AML-193 (cell line): ENCODE data around the gene HAPLN2.
"Not testable (repeated sequence)": the region's sequence is repeated elsewhere in the genome, so short reads cannot be mapped to it uniquely, and the experiment has no call there.

ENCODE experiments used
- DNase-seq, 2 experiments: peaks; one replicate each; lab custom pipeline; 2025; lab: John Stamatoyannopoulos, UW

HAPLN2 gene

DNA sequence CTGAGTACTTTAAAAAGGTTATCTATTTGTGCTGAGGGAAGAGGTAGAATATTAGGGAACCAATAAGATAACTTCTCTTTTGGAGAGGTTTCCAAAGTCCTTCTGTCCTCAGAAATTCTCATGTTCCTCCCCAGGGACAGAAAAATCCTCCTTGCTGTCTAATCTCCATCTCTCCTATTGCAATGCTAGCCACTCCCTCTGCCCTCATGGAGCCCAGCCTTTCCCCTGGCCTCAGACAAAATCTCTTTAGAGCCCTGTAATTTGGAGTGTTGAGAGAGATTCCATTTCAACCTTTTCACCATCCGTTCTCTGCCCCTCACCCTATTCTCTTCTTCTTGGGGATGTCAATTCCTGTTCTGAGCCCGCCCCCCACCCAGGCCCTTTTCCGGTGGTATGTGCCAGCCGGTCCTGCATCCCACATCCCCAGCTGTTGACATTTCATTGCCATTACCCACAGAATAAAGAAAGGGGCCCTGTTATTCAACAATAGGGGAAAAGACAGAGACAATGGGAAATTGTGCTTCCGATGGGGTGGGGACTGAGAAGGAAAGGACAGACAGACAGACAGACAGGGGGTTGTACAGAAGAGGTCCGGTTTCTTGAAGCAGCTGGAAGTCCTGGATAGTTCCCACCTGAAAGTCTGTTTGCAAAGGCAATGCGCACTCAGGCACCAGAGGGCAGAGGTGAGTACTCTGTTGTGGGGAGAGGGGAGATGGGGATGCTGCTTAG, at the start of gene HAPLN2:
TSS of gene HAPLN2 (plus strand) at position 563 of the 729 bp plus-strand sequence. CDS start 4,076 bp downstream, outside the sequence.
- peak in 1 of 2 experiments; percentile 12 for DNase-seq

DNA sequence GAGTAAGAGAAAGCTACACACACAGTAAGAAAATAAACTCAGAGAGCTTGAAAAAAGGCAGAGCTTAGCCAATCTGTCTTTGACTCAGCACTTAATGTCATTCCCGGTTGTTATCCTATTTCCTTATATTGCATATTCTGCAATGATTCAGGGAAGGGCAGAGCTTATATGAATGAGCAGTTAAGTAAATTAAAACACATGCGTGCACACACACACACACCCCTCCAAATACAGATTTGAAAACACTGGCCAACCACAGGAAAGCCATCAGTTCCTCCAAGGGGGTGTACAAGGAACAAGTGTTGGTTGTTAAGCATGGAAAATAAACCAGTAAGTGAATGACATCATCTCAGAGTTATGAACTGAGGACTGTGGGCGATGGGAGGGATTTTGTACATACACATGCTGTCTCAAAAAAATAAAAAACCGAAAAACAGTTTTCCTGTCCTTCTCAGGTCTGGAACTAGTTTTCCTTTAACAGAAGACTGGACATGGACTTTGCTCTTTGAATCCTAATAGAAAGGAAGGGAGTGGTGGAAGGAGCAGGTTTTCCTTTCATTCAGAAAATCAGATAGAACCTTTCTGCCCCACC, 47.9 kb upstream of the HAPLN2 start:
- DNase-seq: peak; percentile 15 to 34

DNA sequence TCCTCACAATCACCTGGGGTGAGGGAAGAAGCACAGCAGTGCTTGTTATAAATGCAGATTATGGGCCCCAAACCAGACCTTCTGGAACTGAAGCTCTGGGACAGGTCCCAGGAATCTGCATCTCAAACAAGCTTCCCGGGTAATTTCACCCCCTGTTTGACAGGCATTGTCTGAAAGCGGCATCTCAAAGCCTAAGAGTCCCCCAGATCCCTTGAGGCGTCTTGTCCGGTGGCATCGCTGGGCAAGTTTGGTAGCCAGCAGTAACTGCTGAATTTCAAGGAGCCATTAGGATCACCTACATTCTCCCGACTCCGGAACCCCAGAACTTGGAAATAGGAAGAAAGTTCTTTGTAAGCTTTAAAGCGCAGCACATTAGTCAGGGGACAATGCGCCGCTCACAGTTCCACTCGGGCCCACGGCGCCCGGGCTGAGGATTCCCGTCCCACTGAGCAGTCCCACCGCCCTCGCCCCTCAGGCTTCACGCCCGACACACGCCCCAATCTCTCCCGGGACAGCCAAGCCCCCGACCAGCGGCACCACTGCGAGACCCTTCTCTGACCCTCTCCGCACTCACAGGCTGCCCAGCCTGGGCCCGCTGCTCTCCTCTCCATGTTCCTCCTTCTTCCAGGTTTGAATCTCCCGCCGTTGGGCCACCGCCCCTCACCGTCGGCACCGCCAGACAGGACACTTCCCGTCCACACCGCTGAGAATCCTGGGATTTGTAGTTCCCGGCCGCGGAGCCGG, 47.1 kb upstream of the HAPLN2 start, which contains the start of gene IQGAP3:
TSS of gene IQGAP3 (minus strand) at position 647 of the 744 bp plus-strand sequence. CDS start at position 611, 36 bp downstream.
- peak; percentile 72 to 77 for DNase-seq

DNA sequence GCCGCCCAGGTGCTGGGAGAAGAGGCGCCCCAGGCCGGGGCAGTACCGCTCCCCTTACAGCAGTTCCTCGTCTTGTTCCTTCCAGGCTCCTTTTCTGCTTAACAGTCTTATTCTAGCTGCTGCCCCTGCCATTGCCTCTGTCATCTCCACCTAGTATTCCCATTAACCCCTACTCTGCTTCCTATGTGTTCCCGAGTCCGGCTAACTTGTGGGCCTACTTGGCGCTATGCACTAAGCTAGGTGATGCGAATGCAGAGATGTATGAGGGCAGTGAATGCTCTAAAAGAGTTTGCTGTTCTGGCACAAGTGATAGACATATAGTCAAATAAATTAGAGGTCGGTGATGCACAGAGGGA, 46.6 kb upstream of the HAPLN2 start:
- DNase-seq: no peak

DNA sequence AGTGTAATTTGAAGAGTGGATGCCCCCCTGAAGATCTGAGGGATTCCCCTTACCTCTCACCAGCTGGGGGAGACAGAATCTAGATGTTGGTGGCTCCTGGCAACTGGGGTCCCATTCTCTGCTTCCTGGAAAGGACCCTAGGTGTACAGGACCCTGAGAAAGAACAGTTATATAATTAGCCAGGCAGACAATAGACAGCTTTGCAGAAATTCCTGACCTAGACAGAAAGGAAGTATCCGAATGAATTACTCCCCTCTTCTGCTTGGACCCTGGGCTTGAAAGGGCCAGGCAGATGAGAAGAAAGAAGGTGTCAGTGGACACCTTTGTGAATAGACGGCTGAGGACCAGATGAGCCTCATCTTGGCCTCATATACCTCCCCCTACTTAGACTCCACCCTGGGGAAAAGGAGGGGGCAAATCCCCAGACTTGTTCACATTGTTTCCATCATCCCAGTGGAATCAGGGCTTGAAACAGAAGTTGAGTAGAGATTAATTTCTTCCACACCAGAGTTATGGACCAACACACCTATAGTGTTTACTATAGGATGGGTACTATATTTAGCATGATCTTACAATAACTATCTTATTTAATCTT, 45.1 kb upstream of the HAPLN2 start:
- no peak for DNase-seq

DNA sequence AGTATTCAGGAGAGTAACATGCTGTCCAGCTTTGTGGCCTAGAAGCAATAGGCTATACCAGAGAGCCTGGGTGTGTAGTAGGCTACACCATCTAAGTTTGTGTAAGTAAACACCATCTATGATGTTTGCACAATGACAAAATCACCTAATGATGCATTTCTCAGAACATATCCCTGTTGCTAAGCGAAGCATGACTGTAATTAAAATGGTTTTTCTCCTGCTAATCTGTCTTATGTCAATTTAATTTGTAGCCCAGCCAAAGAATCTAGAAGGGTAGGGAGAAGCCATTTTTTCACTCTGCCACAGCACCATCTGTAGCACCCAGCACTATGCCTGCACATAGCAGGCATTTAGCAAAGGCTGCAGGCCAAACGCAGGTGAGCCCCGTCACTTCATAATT, 41.7 kb upstream of the HAPLN2 start:
- DNase-seq: no peak

DNA sequence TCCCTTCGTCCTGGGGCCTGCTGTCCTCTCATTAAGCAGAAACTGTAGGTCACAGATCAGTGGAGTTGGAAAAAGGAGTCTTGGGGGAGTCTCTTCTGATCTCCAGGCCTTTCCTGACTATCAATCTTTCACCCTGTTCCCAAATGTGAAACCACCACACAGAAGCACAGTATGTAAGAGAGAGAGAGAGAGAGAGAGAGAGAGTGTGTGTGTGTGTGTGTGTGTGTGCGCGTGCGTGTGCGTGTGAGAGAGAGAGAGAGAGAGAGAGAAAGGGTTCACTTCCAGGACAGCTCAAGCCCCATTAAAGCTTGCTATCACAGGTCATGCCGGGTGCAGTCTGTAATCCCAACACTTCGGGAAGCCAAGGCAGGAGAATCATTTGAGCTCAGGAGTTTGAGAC, 41.2 kb upstream of the HAPLN2 start:
- no peak for DNase-seq

DNA sequence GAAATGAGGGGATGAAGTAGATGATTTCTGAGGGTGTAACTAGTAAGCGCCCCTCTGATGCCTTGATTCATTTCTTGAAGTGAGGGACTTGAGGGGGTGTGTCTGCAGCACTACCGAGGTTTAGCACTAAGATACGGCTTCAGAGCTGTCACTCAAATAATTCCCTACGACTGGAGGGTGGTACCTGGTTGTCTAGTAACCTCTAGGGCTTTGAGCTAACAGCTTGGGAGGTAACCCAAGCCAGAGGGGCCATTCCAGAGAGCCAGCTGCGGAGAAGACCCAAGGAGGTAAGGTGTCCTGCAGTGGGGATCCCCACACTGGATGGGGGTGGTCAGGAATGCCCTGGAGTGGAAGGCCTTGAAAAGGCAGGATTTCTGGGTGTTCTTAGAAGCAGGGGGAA, 39.7 kb upstream of the HAPLN2 start, which contains the start of gene TTC24:
TSS of gene TTC24 (plus strand) at position 252 of the 400 bp plus-strand sequence. CDS start 1,642 bp downstream, outside the sequence.
- DNase-seq: no peak

DNA sequence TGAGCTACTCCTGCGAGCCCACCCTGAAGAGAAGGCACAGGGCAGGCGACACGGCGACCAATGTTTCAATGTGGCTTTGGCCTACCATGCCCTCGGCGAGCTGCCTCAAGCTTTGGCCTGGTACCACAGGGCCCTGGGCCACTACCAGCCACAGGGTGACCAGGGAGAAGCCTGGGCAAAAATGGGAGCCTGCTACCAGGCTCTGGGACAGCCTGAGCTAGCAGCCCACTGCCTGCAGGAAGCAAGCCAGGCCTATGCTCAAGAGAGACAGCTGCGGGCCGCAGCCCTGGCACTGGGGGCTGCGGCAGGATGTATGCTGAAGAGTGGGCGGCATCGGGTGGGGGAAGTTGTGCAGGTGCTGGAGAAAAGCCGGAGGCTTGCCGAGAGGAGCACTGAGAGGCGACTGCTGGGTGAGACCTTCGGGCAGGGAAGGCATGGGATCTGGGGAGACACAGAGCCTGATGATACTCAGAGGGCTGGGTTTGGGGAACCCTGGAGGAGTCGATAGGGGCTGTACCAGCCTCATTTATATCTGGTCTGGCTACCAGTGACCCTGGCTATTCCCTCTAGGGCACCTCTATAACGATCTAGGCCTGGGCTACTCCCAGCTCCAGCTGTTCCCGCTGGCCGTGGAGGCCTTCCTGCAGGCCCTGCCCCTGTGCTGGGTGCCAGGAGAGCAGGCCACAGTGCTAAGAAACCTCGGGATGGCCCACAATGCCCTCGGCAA, 37.4 kb upstream of the HAPLN2 start:
- no peak for DNase-seq

DNA sequence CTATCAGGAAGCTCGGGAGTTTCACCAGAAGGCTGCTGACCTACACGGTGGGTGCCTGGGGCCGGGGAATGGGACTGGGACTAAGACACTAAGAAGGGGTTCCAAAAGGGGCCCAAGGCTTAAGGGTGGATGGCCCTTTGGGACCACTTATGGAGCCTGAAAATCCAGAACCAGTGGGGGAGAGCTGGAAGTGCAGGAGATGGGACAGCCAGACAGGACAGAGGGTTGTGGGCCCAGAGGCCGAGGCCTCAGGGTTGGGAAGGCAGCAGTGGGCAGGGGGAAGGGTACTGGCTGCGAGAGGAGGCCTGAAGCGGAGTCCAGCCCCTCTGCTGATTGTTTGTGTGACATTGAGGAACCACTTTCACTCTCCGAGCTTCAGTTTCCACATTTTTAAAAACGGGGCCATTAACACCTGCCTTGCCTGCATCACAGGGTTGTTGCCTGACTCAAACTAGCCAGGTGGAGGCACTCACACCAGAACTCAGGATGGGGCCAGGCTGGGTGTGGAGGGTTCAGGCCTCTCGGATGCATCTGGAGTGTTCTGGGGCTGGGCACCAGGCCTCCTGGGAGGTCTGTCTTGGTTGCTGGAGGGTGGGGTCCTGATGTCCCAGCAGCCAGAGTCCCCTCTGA, 36.7 kb upstream of the HAPLN2 start:
- no peak for DNase-seq

DNA sequence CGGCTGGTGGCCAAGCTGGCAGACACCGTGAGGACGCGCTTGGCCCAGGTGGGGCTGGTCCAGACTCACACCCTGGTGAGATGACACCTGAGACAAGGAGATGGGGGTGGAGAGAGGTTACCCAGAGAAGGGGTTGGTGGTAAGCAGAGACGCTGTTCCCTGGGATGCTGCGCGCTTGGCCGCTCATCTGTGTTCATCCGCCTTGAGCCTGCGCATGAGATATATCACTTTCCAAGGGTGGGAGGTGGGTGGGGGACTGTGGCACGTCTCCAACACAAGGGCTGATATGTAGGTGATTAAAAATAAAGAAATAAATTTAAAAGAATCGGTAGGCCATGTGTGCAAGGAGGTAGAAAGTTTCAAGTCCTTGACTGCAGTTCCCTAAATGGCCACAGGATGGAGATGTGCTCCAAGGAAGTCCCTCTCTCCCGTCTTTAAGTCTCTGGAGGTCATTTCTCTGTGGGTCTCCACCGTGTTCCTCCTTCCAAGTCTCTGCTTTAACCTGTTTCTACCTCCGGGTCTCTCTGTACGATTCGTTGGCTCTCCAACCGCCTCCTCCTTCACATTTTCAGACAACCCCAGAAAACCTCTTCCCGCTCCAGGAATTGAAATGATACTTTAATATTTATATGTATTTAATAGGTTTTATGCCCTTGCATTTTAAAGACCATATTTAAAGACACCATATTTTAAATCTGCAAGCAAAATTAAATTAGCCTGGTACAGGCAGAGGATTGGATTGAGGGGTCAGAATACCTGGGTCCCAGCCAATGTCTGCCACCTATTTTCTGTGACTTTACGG, 35.2 kb upstream of the HAPLN2 start:
- peak; percentile 79 to 84 for DNase-seq

DNA sequence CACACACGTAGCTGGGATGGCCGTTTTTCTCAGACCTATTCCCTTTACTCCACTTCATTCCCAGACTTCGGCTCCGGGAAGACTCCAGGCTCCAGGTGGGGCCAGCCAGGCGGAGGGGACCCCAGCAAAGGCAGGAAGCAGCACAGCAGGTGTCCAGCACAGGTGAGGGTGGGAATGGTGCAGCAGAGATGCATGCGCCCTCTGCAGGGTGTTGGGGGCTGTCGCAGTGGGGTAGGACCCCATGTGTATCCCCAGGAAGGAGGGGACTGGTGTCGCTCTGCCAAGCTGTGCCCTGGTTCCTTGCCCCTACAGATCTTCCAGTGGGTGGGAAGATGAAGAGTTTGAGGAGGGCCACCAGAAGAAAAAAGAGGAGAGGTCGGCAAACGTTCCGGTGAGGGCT, 34.4 kb upstream of the HAPLN2 start:
- no peak for DNase-seq

DNA sequence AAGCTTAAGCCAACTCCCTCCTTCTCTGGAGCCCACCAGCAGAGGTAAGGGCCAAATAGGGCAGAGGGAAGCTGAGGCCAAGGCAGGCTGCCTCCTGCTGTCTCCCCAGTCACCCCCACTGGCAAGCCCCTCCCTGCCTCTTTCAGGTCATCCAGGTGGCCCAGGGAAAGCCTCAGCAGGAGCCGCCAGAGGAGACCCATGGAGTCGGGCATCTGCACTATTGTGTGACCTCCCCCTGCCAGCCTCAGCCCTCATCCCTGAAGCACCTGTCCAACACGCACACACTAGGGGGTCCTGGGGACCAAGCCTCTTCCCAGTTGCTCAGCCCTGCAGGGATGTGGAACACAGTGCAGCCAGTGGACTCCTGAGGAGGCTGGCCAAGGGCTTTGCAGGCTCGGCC, 32.9 kb upstream of the HAPLN2 start:
- no peak for DNase-seq

DNA sequence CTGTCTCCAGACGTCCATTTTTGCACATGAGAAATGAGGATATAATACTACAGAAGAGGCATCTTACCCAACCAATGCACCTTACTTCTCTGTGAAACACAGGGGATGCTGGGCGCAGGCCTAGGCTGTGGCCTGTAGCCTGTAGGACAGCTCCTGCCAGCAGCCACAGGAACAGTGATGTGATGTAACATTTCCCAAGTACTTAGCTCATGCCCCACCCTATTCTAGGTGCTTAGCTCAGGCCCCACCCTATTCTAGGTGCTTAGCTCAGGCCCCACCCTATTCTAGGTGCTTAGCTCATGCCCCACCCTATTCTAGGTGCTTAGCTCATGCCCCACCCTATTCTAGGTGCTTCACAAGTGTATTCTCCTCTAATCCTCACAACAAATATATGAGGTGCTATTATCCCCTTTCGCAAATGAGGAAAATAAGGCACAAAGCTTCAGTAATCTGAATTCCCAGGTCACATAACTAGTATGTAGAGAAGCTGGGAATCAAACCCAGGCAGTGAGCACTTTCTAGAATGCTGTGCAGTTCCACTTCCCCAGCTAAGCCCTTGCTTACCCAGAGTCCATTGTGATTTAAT, 32.2 kb upstream of the HAPLN2 start:
- DNase-seq: no peak

DNA sequence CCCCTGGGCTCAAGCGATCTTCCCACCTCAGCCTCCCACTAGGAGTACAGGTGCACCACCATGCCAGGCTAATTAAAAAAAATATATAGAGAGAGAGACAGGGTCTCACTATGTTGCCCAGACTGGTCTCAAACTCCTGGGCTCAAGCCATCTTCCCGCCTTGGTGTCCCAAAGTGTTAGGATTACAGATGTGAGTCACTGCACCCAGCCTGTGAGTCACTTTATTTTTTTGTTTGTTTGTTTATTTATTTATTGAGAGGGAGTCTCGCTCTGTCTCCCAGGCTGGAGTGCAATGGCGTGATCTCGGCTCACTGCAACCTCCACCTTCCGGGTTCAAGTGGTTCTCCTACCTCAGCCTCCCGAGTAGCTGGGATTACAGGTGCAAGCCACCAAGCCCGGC, 31.3 kb upstream of the HAPLN2 start:
- DNase-seq: not testable (repeated sequence)

DNA sequence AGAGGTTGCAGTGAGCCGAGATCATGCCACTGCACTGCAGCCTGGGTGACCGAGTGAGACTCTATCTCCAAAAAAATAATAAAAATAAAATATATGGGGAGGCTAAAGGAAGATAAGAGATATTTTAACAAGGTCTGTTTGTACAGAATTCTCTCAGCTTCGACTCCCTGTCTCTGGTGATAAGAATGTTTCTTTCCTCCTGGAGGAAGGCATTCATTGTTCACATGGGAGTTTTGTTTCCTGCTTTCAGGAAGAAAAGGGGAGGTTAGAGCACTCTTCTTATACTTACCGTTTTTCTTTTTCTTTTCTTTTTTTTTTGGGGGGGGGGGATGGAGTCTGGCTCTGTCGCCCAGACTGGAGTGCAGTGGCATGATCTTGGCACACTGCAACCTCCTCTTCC, 29.7 kb upstream of the HAPLN2 start:
- no peak for DNase-seq

DNA sequence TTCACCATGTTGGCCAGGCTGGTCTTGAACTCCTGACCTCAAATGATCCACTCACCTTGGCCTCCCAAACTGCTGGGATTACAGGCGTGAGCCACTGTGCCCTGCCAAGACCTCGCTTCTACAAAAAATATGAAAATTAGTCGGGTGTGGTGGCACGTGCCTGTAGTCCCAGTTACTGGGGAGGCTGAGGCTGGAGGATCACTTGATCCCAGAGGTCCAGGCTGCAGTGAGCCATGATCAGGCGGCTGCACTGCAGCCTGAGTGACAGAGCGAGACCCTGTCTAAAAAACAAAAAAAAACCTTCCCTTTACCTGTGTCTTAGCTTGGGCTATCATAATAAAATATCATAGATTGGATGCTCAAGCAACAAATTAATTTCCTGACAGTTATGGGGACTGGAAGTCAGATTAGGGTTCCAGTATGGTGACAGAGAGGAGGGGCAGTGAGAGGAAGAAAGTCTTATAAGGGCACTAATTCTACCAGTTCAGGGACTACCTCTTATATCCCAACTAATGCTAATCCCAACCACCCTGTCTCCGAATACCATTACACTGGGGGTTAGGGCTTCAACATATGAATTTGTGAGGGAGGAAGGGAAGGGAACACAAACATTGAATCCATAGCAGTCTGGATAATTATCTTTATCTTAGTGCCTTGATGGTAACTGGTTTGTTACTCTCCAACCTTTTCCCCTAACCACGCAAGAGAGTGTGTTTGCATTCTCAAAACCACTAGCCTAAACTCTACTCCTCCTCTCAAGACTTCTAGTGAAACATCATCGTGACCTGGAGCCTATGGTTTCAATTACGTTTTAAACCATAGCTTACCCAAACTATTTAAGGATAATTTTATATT, 28.7 kb upstream of the HAPLN2 start:
- no peak for DNase-seq

DNA sequence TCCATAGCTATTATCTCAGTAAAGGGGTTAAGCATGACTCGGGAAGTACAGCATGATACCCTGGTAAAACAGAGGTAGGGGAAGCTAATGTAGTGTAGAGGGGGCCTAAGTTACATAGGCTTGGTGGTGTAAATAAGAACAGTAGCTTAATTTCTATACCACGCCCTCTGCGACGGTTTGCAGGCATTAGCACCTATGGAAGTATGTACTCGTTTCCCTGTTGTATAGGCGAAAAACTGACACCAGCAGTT, 28.1 kb upstream of the HAPLN2 start:
- DNase-seq: no peak

DNA sequence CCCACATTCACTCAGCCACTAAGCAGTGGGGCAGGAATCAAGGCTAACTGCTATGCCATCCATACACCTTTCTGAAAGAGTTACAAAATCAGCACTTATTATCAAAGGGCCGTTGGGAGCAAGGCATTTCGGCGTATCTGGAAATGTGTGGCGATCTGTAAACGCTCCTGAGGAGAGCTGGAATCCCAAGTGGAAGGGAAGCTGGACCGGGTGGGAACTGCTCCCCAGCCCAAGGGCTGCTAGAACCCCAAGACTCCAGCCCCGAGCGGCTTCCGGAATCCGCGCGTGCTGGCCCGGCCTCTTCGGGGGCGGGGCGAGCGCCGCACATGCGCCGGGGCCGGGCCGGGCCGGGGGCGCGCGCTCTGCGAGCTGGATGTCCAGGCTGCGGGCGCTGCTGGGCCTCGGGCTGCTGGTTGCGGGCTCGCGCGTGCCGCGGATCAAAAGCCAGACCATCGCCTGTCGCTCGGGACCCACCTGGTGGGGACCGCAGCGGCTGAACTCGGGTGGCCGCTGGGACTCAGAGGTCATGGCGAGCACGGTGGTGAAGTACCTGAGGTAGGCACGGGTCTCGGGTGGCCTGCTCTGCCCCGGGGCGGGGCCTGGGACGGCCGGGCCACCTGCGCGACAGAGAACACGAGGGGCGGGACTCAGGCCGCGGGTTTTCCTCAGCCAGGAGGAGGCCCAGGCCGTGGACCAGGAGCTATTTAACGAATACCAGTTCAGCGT, 27.6 kb upstream of the HAPLN2 start, which contains the start of gene NAXE:
TSS of gene NAXE (plus strand) at position 345 of the 726 bp plus-strand sequence. CDS start at position 374, 29 bp downstream.
- DNase-seq: peak; percentile 35 to 46
